KOPT-K1 (cell line): ENCODE results near the gene OBI1.

Experiments used
- H3K27ac ChIP-seq: fragments of 200-600 bp; sonication (generic); 2 replicates; pipeline ENCODE4 v1.5.1; 2016; ENCODE audit warnings: antibody characterized with exemption, mild to moderate bottlenecking, low read depth, low read length; ENCODE audit not compliant: poor library complexity, severe bottlenecking
- H3K36me3 ChIP-seq: fragments of 200-600 bp; sonication (generic); 2 replicates; pipeline ENCODE4 v1.5.1; 2017; ENCODE audit warnings: antibody characterized with exemption, mild to moderate bottlenecking, low read length, moderate library complexity; ENCODE audit not compliant: insufficient read depth
- H3K9me3 ChIP-seq: fragments of 200-600 bp; sonication (generic); 2 replicates; pipeline ENCODE4 v1.5.1; 2017; ENCODE audit warnings: antibody characterized with exemption, low read length, mild to moderate bottlenecking; ENCODE audit not compliant: insufficient read depth, poor library complexity, severe bottlenecking

Gene OBI1

DNA sequence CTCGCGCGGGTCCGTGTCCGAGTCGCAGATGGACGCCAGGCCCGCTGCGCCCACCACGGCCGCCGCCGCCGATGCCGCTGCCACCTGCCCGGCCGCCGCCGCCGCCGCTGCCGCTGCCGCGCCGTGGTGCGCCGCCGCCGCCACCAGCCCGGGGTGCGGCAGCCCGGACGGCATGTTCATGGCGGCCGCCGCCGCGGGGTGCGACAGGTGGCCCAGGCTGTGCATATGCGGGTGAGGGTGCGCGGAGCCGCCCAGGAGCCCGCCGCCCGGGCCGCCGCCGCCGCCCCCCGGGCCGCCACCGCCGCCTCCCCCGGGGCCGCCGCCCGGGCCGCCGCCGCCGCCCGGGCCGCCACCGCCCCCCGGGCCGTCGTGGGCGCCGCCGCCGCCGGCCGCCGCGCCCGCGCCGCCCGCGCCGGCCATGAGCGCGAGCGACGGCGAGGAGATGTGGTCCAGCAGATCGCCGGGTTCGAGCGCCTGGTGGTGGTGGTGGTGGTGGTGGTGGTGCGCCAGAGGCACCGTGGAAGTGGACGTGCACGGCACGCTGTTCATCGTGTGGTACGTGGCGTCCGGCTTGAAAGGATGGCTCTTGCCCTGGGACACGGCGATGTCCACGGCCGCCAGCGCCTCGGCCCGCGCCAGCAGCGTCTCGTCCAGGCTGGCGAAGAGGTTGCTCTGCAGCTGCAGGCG is 56.9 kb downstream of the OBI1 start:
- no peak overlapping the region for H3K27ac ChIP-seq
- H3K9me3 ChIP-seq = peaks cover 14% of the 10 kb centered on the region
- H3K36me3 ChIP-seq = no peaks in the 10 kb centered on the region

DNA sequence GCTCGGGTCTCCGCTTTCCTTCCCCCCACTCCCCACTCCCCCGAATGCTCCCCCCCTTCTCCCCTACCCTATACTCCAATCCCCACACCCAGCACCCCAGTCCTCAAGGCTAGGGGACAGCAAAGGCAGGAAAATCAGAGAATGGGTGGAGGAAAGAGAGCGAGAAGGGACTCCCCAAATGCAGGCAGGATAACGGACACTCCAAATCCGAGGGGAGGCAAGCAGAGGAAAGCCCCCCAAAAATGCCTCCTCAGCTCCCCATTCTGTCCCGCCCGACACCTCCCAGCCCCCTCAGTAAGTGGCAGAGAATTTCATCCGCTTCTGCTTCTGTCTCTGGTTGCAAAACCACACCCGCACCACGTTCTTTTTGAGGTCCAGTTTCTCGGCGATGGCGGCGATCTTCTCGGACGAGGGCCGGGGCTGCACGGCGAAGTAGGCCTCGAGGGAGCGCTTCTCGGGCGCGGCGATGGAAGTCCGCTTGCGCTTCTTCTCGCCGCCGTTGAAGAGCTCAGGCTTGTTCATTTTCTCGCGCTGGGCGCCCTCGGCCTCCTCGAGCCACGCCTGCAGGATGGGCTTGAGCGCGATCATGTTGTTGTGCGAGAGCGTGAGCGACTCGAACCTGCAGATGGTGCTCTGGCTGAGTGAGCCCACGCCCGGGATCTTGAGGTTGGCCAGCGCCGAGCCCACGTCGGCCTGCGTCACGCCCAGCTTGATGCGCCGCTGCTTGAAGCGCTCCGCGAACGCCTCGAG is 57.7 kb downstream of the OBI1 start:
- H3K36me3 ChIP-seq = no peaks in the 10 kb centered on the region
- H3K27ac ChIP-seq = no peak overlapping the region
- H3K9me3 ChIP-seq = peaks cover 14% of the 10 kb centered on the region

DNA sequence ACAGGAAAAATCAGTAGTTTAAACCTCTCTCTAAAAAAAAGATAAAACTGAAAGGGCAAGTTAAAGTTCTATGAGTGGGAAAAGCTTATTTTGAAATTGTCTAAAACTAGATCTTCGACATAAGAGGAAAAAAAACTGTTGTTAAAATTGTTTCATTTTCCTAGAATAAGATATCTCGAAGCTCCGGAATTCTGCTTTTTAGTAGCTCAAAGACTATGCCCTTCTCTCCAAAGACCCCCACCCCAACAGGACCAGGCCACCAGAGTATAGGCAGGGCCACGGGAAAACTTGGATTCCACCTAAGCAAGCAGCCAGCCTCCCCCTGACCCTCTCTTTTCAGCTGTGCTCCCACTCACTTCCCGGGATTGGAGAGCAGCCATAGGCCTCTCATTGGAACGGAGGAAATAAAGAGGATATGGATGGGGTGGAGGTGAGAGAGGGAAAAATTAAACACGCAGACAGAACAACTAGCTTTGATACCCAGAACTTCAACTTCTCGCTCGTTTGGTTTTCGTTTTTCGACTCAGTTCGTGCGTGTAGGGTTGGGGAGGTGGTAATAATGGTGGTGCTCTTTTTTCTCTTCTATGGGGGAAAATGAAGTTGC is 58.6 kb downstream of the OBI1 start:
- no peaks in the 10 kb centered on the region for H3K36me3 ChIP-seq
- H3K27ac ChIP-seq = no peak overlapping the region
- H3K9me3 ChIP-seq = peaks cover 23% of the 10 kb centered on the region

DNA sequence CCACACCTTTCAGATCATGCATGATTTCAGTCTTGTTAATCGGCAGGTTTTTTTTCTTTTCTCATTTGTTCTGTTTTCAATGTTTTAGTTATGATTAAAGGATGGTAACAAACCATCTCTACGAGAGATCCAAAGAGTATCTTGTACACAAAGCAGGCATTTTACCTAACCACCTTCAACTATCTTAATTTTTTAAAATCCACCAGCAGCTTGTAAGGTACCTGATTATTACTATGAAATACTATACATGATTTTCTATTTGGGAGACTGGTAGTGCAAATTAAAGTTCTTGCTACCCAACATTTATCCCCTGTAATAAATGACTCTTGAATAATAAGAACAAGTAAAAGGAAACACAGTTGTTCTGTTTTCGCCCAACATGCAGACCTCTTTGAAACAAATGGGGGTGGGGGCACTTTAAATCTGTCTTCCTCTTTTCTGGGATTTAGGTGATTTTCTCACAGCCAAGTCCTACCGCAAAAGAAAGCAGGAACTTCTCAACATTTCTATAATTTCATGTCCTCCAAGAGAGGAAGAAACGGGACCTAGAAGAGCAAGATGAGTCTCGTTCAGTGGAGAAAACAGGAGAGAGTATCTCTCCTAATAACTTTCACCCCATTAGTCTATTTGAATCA is 59.2 kb downstream of the OBI1 start:
- Histone ChIP-seq H3K36me3 (no peaks in the 10 kb centered on the region), H3K27ac (no peak overlapping the region), H3K9me3 (peaks cover 26% of the 10 kb centered on the region)

DNA sequence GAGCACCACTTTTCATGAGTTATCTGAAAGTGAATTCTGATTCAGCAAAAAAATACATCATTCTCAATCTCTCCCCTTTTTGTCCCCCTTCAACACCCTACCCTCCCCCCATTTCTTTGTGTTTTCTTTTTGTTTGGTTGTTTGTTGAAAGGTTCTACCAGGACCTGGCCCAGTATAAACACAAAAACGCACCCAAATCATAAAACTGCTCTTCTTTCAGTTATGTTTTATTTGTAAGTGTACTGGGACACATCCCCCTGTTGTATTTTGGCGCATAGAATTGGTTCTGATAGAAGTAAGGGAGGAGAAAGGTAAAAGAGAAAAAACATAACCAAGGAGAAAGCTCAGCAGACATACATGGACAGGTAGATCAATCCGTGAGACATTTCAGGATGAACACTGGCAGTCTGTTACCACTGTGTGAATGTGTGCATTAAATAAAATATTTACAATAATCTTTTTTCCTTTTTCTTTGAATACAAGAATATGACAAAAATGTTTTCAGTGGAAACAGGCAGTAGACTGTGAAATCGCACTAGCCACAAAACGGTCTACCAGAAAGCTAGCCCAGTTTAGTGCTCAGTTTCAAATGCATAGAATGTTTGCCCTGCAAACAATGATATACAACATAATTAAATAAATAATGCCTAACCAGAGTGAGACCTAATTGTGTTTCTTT is 59.9 kb downstream of the OBI1 start:
- no peaks in the 10 kb centered on the region for H3K36me3 ChIP-seq
- H3K9me3 ChIP-seq = peaks cover 26% of the 10 kb centered on the region
- H3K27ac ChIP-seq = no peak overlapping the region

DNA sequence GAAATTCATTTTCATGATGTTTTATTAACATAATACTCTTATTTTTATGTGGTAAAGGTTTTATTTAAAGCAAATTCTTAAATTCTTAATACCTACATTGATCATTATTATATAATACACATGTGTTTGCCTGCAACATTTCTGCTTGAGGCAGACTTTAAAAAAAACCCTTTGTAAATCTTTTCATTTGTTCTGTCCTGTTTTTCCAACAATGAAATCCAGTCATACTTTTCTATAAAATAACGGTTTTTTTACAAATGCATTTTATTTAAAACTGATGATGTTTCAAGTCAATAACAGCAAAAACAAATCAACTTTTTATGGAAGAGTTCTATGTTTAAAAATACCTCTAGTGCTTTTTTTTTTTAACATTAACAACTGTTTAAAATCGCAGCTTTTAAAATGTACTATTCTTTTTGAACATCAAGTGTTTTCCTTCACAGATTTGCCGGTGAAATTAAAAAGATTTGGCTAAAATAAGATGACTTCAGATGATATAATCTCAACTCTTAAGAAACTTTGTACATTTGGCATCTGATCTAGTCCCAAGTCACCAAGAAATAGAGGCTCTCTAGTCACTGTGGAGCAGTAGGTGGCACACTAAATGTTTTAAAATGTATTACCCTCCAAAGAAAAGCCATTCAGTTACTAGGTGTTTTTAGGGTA is 60.7 kb downstream of the OBI1 start:
- no peak overlapping the region for H3K27ac ChIP-seq
- peaks cover 26% of the 10 kb centered on the region for H3K9me3 ChIP-seq
- H3K36me3 ChIP-seq = no peaks in the 10 kb centered on the region

DNA sequence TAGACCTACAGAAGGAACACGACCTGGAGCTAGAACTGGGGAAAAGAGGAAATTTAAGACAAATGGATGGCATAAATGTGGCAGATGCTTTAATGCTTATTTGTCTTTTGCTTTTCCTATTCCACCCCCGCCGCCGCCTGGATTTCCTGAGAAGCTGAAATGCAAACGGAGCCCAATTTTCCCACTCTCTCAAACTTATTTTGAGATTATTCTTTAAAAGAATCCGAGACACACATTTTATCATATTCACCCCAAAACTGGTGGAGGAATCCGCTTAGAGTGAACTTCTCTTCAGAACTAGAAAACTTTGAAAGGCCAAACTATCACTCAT is 61.4 kb downstream of the OBI1 start:
- no peak overlapping the region for H3K27ac ChIP-seq
- H3K9me3 ChIP-seq = peaks cover 26% of the 10 kb centered on the region
- H3K36me3 ChIP-seq = no peaks in the 10 kb centered on the region

DNA sequence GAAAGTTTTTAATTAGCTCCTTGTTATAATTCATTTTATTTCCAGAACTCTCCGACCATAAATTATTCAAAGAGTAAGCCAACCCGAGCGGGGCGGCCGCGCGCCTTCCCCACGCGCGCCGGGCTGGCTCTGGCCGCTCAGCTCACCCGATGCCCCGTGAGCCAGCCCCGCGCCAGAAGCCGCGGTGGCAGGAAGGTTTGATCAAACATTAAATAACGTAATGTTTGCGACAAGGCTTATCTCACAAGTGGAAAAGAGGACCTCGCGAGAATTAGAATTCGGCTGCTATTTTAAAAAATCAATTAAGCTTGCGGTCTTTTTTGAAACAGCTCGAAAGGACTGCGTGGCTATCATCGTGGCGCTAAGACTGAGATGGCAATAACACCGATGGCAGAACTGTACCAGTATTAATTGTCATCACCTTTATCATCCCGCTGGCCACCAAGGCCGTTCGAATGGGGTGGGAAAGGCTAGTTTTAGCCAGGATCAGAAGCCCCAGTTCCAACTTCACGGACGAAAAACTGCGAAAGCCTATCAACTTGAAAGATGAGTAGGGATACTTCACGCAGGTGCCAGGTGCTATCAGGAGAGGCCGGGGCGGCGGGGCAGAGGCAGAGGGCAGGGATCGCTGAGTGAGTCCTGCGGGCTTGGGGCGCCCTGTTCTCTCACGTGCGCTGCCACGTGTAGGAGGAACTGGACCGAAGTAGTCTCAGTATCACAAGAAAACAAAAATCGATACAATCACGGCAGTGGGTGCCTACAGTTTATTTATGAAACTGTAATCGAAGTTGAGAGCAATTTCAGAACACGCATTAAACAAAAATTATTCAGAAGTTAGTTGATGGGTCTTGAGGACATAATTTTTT is 62.0 kb downstream of the OBI1 start:
- no peaks in the 10 kb centered on the region for H3K36me3 ChIP-seq
- peaks cover 26% of the 10 kb centered on the region for H3K9me3 ChIP-seq
- no peak overlapping the region for H3K27ac ChIP-seq

DNA sequence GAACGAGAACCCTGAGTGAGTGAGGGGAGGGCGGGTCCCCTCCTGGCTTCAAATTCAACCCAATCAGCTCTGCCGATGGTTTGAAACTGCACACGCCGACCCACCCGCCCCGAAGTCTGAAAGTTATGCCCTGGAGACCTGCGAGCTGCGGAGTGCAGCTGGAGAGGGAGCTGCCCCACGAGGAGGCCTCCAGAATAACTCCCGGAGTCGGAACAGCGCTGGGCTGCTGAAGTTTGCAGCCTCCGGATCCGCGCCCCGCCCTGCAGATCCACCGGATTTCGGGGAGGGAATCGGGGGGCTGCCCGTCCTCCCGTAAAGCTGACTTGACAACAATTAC is 62.6 kb downstream of the OBI1 start:
- no peaks in the 10 kb centered on the region for H3K36me3 ChIP-seq
- H3K9me3 ChIP-seq = peaks cover 24% of the 10 kb centered on the region
- no peak overlapping the region for H3K27ac ChIP-seq

DNA sequence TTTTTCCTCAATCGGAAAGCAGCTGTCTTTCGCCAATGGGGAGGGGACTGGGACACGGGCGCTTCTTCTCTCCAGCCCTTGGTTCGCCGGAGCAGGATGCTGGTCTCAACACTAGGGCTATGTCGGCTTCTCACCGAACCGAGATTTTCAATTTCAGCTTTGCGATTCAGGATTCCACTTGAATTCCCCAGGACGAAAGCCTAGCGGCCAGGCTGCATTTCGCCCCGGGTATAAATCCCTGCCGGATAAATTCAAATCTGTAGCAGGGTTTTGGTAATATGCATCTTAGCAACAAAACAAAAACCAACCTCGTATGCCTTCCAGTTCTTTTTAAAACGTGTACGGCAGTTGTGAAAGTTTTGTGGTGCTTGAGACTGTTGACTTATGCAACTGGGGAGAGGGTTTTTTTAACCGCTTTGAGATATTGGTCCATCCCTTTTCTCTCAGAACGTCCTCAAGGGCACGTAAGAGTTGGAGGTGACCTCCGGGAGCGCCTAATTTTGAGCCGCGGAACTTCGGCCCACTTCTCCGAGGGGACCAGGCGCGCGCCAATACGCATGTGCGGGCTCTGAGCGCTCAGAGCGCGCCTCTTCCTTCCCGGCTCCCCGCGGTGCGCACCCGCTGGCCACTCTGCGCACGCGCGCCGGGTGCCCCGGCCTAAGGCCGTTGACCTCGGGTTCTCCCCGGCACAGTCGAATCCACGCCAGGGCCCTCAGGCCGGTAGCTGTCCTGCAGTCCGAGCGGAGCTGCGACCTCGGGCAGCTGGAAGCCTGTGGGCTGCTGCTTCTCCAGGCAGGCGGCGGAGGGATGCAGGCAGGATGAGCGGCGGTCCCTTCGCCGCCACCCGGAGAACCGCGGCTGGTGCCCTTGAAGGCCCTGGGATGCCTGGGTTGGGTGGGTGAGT is 63.2 kb downstream of the OBI1 start:
- H3K27ac ChIP-seq = no peak overlapping the region
- H3K36me3 ChIP-seq = no peaks in the 10 kb centered on the region
- H3K9me3 ChIP-seq = peaks cover 18% of the 10 kb centered on the region

DNA sequence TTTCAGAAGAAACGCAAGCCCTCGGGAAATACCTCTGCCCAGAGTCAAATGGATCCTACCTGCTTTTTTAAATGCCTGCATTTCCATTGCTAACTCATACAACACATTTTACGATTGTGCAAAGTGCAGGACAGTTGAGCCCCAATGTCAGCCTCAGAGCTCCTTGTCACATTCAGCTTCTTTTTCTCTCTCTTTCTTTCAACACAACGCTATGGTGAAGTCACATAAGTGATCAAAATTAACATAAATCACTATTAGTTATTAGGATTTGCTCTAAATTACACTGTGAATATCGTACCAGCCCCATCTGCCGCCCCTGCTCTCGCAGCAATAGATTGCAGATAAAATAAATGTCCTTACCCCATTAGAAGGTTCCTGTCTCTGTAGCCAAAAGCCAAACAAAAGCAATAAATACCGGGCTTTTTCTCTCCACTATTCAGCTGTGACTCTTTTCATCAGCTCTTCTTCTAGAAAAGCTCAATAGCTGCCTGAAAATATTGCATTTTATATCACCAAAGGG is 64.4 kb downstream of the OBI1 start:
- H3K27ac ChIP-seq = no peak overlapping the region
- peaks cover 13% of the 10 kb centered on the region for H3K9me3 ChIP-seq
- no peaks in the 10 kb centered on the region for H3K36me3 ChIP-seq

DNA sequence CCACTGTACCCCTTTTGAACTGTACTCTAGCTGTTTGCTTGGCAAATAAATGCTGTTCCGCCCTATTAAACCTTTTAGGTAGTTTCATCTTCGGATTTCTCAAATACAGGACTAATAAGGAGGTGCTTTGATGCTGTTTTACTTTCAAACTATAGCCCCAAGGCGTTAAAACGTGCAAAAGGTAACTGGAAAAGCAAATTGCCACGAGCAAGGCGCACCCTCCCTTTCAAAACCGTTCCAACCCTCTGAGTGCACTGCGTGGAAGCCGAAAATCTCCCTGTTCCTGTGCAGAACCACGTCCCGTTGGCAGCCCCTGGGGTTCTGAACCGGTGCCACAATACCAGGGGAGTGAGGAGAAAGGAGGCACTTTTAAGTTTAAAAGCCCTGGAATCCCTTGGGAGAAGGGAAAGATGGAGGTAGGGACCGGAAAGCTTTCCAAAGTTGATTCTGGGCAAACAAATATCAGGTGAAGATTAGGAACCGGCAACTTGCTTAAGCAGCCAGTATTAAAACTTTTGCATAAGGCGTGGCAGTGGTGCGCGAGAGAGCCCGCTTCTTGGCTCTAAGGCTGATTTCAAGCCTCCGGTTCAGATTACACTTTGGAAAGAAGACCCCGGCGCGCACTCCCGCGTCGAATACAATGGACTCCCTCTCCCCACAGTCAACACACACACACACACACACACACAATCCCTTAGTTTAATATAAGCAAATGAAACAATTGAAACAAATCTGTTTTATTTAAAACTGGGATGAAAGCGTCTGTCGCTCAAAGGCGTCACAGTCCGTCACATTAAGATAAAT is 65.1 kb downstream of the OBI1 start:
- peaks cover 13% of the 10 kb centered on the region for H3K9me3 ChIP-seq
- no peaks in the 10 kb centered on the region for H3K36me3 ChIP-seq
- no peak overlapping the region for H3K27ac ChIP-seq
